Glomerular endothelial cell (primary cell): ENCODE results near the gene DTNB. TPM values are rescaled to one million over a fixed set of nuclear protein-coding genes. Genes with fewer than 3 reads are reported as not detected.
"Not testable (repeated sequence)": the region's sequence is repeated elsewhere in the genome, so short reads cannot be mapped to it uniquely, and the experiment has no call there.

Experiments
- DNase-seq: peaks from one replicate; pipeline ENCODE4 v3.0.0-alpha.2; 2011; ENCODE audit warnings: low read depth, low spot score; ENCODE audit errors: extremely low read depth
- total RNA-seq: library from RNA; depleted of rRNA; stranded (reverse); fragments of >200 nt; gene quantifications from 2 replicates; pipeline ENCODE4 v1.2.3, GENCODE V29; 2015

Gene DTNB
- total RNA-seq, 1 donor from 2014 or later: 4.8 TPM

- DNase-seq: no peak
Observed at GRCh38 chr2:25431604-25432003, 241.8 kb downstream of the DTNB start.

GRCh38 chr2:25430556-25430955, 242.8 kb downstream of the DTNB start:
- no peak for DNase-seq

GRCh38 chr2:25426326-25426725, 247.1 kb downstream of the DTNB start:
- no peak for DNase-seq

GRCh38 chr2:25424426-25425028, 248.8 kb downstream of the DTNB start:
- no peak for DNase-seq

- no peak for DNase-seq
Observed at GRCh38 chr2:25421820-25422411, 251.5 kb downstream of the DTNB start.

GRCh38 chr2:25421289-25421688, 252.1 kb downstream of the DTNB start:
- no peak for DNase-seq

GRCh38 chr2:25420820-25421237, 252.5 kb downstream of the DTNB start:
- DNase-seq: no peak

- no peak for DNase-seq
Observed at GRCh38 chr2:25419678-25420242, 253.6 kb downstream of the DTNB start.

- no peak for DNase-seq
Observed at GRCh38 chr2:25418944-25419677, 254.3 kb downstream of the DTNB start.

GRCh38 chr2:25417715-25418369, 255.5 kb downstream of the DTNB start:
- DNase-seq: no peak

- DNase-seq: no peak
Observed at GRCh38 chr2:25416674-25417073, 256.7 kb downstream of the DTNB start.

GRCh38 chr2:25414781-25415180, 258.6 kb downstream of the DTNB start:
- no peak for DNase-seq

GRCh38 chr2:25413409-25413808, 260.0 kb downstream of the DTNB start:
- DNase-seq: not testable (repeated sequence)

- DNase-seq: no peak
Observed at GRCh38 chr2:25411753-25412152, 261.6 kb downstream of the DTNB start.

- DNase-seq: no peak
Observed at GRCh38 chr2:25411281-25411680, 262.1 kb downstream of the DTNB start.

- no peak for DNase-seq
Observed at GRCh38 chr2:25410370-25410769, 263.0 kb downstream of the DTNB start.

GRCh38 chr2:25409468-25409867, 263.9 kb downstream of the DTNB start:
- no peak for DNase-seq

GRCh38 chr2:25409044-25409443, 264.3 kb downstream of the DTNB start:
- DNase-seq: no peak

- no peak for DNase-seq
Observed at GRCh38 chr2:25405611-25406295, 267.6 kb downstream of the DTNB start.

GRCh38 chr2:25403120-25403760, 270.1 kb downstream of the DTNB start:
- not testable (repeated sequence) for DNase-seq
